D721Med (cell line): ENCODE results near the gene TSPAN31.
A peak's percentile ranks its signal among the peaks of the same experiment; 100 is the strongest.
"Not testable (repeated sequence)": the region's sequence is repeated elsewhere in the genome, so short reads cannot be mapped to it uniquely, and the experiment has no call there.

Experiments
- DNase-seq: peaks from one replicate; pipeline ENCODE4 v3.0.0; 2011; ENCODE audit warnings: low spot score; ENCODE audit not compliant: insufficient read length
- FAIRE-seq: peaks from 2 replicates; lab custom pipeline; 2011; peaks lifted over from hg19 to GRCh38; lab: Jason Lieb, UNC
- TF ChIP-seq, protein P1 (sequence below): IDR thresholded peaks from 2 replicates; pipeline ENCODE4 v1.5.1; 2012; ENCODE audit warnings: mild to moderate bottlenecking, control low read depth; ENCODE audit not compliant: insufficient read depth; ENCODE audit errors: missing control alignments

TSPAN31 gene

DNA sequence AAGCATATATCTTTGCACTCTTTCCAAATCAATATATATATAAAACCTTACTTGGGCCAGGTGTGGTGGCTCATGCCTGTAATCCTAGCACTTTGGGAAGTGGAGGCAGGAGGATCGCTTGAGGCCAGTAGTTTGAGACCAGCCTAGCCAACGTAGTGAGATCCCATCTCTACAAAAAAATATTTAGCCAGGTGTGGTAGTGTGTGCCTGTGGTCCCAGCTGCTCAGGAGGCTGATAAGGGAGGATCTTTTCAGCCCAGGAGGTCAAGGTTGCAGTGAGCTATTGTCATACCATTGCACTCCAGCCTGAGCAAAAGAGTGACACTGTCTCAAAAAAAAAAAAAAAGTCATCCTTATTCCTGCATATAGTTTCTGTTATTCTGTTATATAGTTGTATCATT lies 36.5 kb upstream of the TSPAN31 start:
- DNase-seq (no peak), FAIRE-seq (no peak)
- TF ChIP-seq, protein P1, sequence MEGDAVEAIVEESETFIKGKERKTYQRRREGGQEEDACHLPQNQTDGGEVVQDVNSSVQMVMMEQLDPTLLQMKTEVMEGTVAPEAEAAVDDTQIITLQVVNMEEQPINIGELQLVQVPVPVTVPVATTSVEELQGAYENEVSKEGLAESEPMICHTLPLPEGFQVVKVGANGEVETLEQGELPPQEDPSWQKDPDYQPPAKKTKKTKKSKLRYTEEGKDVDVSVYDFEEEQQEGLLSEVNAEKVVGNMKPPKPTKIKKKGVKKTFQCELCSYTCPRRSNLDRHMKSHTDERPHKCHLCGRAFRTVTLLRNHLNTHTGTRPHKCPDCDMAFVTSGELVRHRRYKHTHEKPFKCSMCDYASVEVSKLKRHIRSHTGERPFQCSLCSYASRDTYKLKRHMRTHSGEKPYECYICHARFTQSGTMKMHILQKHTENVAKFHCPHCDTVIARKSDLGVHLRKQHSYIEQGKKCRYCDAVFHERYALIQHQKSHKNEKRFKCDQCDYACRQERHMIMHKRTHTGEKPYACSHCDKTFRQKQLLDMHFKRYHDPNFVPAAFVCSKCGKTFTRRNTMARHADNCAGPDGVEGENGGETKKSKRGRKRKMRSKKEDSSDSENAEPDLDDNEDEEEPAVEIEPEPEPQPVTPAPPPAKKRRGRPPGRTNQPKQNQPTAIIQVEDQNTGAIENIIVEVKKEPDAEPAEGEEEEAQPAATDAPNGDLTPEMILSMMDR = no peak

DNA sequence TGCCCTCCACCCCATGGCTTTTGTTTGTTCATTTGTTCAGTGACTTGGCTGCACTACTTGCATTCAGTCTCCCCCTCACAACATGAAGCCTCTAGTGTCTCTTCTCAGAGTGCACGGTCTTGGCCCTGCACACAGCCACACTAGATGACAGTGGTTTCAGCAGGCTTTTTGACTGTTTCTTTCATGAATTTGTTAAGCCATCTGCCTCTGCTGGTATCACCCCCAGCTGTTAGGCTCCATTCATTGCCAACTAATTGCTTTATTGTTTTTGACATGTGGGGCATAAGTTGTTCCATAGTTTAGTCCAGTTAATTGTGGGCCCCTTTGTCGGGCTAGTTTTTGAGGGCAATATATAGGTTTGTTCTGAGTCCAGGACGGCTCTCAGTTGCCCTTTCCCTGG lies 32.1 kb upstream of the TSPAN31 start:
- FAIRE-seq (no peak), DNase-seq (no peak)
- TF ChIP-seq, protein P1 = no peak

DNA sequence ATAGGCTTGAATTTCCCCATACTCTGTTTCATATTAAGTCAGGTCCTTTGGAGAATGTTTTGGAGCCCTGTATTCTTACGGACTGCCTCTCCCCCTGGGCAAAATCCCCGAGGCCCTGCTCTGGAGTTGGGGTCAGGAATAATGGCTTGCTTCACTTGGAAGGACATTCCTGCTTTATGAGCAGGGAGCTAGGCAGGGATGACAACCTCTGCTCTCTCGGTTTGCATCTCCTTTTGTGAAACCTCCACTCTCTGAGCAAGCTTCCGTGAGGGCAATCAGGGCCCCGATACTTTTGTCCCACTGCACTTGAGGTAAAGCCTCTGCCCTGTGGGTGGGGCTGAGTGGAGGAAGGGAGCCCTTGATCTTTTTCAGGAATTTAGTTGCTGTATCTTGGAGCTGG lies 31.6 kb upstream of the TSPAN31 start:
- DNase-seq (no peak), FAIRE-seq (no peak)
- TF ChIP-seq, protein P1 = no peak

DNA sequence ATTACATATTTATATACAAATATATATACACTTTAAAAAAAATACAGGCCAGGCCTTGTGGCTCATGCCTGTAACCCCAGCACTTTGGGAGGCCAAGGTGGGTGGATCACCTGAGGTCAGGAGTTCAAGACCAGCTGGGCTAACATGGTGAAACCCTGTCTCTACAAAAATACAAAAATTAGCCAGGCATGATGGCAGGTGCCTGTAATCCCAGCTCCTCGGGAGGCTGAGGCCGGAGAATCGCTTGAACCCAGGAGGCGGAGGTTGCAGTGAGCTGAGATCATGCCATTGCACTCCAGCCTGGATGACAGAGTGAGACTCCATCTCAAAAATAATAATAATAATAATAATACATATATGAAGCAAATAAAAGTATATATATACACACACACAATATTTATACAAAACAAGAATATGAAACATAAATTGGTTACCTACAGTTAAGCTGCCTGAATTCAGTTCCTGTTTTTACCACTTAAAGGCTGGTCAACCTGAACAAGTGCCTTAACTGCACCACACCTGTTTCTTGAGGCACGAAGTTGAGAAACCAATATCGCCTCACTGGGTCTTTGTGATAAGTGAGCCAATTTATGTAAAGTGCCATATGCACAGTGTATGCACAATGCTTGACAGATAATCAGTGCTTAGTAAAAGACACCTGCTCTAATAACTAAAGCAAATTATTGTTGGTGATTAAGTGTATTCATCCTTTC lies 29.6 kb upstream of the TSPAN31 start:
- peak; percentile 11 for FAIRE-seq
- not testable (repeated sequence) for DNase-seq

DNA sequence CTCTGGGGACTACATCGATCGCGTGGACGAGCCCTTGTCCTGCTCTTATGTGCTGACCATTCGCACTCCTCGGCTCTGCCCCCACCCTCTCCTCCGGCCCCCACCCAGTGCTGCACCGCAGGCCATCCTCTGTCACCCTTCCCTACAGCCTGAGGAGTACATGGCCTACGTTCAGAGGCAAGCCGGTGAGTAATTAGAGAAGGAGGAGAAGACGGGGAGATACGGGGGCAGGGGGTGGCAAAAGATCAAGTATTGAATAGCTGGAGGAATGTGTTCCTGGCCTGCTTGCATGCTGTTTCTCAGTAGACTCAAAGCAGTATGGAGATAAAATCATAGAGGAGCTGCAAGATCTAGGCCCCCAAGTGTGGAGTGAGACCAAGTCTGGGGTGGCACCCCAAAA lies 29.1 kb upstream of the TSPAN31 start:
- TF ChIP-seq, protein P1 = no peak
- DNase-seq = no peak
- no peak for FAIRE-seq

GRCh38 chr12:57716305-57716704 lies 28.5 kb upstream of the TSPAN31 start:
- DNase-seq (no peak), FAIRE-seq (no peak)
- TF ChIP-seq, protein P1 = no peak

GRCh38 chr12:57717131-57717530 lies 27.7 kb upstream of the TSPAN31 start:
- no peak for FAIRE-seq
- DNase-seq = no peak
- TF ChIP-seq, protein P1 = no peak
